ENCODE data around the gene CRYBG1.

DNA sequence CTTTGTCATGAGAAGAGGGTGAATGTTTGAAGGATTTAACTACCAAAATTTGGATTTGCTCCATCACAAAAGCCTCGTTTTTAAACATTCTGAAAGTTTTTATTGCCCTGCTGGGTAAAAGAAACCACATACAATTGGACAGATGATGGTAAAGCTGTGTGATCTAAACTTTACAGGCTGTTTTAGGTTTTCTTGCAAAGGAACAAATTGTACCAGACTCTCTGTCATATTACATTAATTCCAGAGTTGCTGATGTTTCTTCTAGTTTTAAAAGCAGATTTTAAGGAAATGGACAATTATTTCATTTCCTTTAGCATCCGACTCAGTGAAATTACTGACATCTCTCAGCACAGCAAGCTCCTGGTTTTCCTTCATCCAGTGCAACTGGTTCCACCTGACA is 53.2 kb downstream of the CRYBG1 start:
- TF ChIP-seq, protein P1, sequence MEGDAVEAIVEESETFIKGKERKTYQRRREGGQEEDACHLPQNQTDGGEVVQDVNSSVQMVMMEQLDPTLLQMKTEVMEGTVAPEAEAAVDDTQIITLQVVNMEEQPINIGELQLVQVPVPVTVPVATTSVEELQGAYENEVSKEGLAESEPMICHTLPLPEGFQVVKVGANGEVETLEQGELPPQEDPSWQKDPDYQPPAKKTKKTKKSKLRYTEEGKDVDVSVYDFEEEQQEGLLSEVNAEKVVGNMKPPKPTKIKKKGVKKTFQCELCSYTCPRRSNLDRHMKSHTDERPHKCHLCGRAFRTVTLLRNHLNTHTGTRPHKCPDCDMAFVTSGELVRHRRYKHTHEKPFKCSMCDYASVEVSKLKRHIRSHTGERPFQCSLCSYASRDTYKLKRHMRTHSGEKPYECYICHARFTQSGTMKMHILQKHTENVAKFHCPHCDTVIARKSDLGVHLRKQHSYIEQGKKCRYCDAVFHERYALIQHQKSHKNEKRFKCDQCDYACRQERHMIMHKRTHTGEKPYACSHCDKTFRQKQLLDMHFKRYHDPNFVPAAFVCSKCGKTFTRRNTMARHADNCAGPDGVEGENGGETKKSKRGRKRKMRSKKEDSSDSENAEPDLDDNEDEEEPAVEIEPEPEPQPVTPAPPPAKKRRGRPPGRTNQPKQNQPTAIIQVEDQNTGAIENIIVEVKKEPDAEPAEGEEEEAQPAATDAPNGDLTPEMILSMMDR (IDR thresholded peaks at IDR 0.05; ENCODE audit: low read depth, low read length) = no peak
- no peak for TF ChIP-seq MYC (IDR thresholded peaks at IDR 0.05; ENCODE audit: low read depth, low read length)
- no peak for TF ChIP-seq POLR2A (IDR thresholded peaks at IDR 0.05; ENCODE audit: extremely low read depth, insufficient read length)
